HG03575 (cell line): ENCODE data around the gene ARID1B.
A peak's percentile ranks its signal among the peaks of the same experiment; 100 is the strongest.

Experiments
- ATAC-seq: cut with Tn5 transposase; IDR thresholded peaks from one replicate; pipeline ENCODE4 v1.9.1; 2021; ENCODE audit not compliant: unreplicated experiment, insufficient number of reproducible peaks, low FRiP score; ENCODE audit errors: extremely low read depth

Gene ARID1B

DNA sequence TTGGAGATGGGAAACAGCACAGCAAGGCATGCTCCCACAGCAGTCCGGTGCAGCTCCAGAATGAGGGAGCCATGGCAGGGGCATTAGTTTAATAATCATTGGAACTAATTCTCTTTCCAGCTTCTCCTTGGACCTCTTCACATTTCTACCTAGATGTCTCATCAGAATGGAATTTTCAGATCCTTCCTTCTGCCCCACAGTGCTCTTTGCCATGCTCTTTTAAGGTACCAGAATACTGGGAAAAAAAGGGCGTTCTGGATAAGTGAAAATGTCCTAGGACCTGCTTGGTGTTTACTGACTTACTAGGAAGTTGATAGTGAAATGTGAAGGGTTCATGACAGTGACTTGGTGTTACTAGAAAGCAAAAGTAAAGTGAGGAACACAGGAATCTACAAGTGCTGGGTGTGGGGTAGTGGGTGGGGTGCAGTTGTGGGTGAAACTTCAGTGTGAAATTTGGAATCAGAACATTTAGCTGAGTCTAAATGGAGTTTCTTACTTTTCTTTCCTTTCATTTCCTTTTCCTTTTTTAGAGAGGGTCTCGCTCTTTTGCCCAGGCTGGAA, 207.1 kb downstream of the ARID1B start:
- ATAC-seq: no peak

DNA sequence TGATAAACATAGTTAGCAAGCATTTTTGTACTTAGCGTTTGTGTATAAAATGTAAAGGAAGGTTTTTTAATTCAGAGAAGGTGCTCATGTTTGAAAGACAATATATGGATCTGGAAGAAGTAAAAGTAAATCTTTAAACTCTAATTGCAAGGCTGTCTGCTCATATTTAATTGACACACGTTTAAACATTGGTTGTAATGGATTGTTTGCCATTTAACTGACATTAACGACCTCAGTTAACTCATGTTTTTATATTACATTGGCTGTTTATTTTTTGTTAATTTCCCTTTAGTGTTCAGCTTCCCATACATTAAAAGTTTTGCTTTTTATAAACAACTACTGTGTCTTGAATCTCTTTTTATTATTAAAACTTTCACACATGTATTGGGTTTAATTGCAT, 208.1 kb downstream of the ARID1B start:
- ATAC-seq: no peak

DNA sequence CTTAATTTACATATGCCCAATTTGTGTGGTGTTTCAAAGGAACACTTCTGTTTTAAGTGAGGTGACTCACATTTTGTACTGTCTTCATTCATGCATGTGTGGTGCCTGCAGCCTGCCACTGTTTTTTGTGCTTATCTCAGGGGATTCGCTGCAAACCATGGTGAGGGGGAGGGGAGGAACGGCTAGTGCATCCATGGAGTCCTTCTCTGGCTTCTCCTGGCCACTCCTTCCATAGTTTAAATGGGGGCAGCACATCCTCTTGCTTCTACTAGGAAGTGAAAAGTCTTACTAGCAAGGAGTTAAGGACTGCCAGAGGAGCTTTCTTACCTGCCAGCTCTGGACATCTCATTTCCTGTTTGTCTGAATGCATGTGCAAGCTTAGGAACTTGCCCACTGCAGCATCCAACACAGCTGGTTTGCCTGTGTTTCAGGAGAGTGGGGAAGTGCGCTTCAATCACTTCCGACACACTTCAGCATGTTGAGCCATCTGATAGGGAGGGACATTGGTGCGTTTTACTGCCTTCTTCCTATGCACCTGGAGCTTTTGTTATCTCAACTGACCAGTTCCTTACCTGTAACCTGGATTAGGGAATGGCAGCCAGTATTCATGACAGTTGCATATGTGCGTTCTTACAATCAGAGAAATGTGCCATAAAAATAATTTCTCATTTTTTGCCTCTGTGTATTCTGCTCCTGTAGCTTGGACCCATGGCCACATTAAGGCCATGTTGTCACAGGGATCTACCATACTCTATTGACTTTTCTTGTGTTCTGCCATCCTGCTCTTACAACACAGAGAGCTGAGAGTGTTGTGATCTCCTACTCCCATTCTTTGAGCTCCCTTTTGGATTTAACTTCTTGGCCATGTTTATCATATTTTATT, 211.3 kb downstream of the ARID1B start:
- peak; percentile 55 for ATAC-seq

DNA sequence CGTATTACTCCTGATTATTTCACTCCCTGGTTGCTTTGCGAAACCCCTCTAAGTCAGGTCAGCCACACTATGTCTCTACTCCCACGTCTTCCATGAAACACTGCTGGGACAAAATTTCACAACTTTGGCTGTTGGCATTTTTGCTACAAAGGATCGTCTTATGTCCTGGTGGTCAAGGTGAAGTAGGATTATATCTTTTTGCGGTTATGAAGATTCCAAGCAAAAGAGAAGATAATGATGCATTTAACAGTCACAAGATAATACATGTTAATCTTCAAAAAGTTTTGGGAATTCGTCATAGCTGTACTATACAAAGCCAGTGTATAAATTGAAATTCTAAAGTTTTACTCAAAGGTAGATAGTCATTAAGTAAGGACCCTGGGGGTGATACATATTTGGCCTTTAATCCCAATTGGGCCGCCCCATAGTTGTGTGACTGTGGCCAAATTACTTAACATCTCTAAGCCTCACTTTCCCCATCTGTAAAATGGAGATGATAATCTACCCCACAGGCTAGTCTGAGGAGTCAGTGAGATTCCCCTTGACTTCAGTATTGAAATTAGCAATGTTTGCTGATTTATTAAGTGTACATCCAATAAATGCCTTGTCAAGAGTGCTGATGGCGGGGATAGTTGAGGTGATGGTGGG, 212.1 kb downstream of the ARID1B start:
- no peak for ATAC-seq

DNA sequence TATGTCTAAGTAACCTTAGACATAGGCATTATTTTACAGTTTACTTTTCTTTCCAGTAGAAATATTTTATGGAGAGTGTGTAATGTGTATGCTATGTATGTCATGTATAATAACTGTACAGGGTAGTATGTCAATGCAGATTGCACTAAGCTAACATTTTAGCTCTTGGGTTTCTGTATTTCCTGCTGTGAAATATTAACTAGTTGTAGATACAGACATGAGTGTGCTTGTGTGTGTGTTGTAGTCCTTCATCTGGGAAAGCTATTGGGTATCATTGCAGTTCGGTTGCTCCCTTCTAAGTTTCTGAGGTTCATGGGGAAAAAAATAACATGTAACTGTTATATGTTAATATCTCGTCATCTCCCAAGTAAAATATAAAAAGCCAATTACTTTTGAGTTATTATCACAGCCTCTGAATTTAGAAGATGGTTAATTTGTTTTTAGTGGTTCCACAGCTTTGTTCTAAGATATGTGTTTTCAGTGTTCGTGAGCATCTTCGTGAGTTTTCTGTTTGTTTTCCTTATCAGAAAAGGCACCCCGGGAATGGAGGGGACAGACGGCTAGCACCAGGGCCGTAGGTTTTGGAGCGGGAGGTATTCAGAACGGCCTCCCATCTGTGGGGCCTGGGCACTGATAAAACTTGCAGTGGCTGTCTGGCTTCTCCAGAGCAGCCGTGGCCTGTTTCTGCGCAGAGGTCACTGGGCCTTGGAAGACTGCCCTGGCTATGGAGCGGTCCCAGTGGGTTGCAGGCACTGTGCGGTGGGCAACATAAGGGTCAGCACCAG, 215.0 kb downstream of the ARID1B start:
- ATAC-seq: no peak

DNA sequence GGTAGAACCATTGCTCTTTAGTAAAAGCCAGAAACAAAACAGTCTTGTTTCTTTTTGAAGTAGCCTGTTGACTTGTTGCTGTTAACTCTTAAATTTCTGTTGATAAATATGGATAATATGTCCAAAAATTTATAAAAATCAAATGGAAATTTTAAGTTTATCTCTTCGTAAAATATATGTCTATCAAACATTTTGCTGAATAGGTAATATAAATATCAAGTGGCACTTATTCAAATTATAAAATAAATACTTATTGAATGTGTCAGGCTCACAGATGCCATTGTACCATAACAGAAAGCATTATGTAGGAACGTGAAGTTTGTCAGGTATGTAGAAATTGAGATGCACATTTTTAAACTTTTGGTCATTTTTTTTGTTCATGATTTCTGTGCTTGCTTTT, 216.5 kb downstream of the ARID1B start:
- no peak for ATAC-seq

DNA sequence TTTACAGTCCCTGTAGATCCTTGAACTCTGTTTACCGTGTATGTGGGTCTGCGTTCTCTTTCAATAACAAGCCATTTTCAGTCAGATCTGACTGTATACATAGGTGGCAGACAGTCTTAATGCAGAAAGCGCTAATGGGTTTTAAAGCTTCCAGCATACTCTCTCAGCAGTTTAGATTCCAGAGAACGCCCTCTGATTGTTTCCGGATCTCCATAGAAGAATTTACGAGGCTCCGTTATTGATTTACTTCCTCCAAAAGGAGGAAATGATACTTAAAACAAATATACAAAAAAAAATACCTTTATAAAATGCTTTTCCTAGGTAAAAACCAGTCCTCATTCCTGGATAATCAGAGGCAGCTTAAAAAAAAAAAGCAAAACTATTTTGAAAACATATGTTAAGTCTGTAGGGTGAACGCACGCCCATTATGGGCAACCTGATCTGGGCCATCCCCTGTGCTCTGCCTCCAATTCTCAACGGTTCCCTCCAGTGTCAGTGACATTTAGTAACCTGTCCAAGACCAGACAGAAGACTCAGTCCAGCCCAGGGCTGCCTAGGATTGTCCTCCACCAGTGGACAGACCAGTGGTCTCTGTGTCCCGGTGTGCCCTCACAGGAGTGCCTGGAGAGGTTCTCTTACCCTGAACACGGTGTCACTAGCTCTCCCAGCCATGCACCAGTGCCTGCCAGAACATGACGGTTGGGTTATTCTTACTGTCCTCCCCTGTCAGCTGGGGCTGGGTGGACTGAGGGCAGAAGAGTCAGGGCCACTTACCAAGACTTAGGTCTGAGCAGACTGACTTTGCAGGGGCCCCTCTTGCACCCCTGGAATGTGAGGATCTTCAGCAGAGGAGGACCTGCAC, 217.3 kb downstream of the ARID1B start:
- ATAC-seq: no peak

DNA sequence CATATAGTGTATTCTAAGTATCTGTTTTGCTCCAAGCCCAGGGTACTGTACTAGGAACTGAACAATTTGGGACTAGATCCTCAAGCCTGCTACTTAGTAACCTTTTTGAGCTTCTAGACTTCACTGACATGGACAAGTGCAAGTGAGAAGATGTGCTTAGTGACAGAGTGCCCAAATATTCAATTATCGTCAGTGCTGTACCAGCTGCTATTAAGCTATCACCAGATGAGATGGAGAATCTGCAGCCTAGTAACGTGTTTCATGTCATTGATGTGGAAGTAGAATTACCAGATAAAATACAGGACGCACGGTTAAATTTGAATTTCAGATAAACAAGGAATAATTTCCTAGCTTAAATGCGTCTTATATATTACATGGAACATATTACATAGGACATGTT, 218.3 kb downstream of the ARID1B start:
- no peak for ATAC-seq

DNA sequence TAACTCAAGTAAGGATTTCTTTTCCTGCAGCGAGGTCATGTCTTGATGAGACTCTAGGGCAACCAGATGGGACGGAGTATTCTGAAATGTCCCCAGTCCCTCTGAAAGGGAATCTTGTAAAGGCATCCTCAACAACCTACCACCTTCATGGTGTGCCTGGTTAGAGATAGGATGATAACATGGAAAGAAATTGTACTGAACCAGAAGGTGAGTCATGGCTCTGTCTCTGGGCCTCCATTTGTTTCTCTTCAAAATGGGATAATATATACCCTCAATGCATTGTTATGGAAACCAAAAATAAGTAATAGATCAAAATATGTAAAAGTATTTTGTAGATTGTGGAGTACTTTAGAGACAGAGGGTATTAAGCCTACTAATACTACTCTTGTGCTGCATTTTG, 219.1 kb downstream of the ARID1B start:
- no peak for ATAC-seq

DNA sequence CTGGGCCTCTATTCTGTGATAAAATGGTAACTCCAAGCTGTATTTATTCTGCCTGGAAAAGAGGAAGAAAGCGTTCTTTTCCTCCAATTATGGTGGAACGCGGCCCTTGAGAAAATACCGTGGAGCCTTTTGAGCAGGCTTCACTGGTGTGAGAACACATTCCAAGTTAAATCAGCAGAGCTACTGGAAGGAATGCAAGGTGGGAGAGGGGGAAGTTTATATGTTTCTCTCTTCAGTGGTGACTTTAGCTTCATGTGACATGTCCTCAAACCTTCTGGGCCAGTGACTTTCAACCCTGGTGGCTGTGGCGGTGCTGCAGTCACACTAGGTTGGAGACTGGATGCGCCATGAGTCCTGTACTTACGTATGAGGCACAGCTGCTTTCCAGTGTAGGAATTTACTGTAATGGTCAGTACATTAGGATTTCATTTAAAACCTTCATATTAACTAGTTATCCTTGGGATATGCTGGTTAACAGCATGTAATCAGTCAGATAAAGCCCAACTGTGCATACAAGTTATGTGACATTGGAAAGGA, 221.7 kb downstream of the ARID1B start:
- no peak for ATAC-seq

DNA sequence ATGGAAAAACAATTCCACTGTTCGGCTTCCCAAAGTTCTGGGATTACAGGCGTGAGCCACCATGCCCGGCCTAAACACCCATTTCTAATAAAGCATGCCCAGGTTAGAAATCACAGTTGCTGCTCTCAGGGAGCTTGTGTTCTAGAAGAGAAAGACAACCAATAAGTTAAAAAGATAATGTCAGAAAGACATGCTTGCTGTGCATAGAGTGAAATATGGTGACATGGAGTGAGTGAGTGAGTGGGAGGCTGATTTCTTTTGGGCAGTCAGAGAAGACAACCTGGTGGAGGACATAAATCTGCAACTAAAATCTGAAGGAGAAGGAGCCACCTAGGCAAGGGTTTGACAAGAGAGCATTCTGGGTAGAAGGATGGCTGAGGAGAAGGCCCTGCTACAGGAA, 222.6 kb downstream of the ARID1B start:
- no peak for ATAC-seq

DNA sequence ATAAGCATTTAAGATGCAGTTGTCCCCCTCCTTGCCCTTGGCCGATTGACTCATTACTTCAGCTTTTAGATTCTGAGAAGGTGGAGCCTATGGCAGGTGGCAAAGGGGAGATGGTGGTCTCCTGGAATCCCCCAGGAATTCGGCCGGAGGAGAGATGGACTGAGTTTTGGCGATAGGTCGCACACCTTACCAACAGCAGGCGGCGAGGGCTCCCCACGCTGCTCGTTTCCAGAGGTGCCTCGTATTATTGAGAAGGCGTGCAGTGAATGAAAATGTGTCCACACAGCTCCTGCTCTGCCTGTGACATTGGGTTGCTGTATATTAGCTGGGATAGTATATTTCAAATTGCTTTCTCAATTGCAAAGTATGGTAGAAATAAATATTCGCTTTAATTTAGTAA, 224.5 kb downstream of the ARID1B start:
- ATAC-seq: no peak

DNA sequence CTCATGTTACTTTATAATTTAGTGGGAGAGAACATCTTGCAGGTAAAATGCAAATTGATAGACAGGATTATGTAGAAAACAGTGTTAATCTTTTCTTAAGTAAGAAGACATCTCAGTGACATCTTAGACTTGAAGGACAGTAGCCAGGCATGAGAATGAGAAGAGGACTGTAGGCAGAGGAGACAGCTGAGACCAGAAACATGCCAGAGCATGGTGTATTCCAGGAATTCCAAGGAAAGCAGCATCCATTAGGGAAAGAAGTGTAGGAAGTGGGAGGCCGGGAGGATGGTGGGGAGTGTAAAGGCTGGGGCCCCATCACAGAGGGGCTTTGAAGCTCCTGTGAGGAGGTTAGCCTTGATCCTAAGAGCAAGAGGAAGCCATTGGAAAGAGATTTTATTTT, 225.6 kb downstream of the ARID1B start:
- ATAC-seq: no peak

DNA sequence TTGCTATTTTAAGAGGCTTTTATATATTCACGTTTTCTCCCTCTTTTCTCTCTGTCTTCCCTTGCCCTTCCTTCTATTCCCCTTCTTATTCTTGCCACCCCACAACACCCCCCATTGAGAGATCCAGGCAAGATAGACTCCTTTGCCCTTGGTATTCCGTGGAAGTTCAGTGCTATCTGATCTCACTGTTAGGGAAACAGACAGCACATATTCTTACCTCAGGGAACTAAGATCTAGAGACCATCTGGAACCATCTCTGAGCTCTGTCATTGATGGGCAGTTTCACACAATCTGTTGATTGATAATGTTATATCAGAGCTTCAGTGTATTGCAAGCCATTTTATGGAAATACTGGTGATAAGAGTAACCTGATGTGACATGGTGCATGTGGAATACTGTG, 228.8 kb downstream of the ARID1B start:
- no peak for ATAC-seq

DNA sequence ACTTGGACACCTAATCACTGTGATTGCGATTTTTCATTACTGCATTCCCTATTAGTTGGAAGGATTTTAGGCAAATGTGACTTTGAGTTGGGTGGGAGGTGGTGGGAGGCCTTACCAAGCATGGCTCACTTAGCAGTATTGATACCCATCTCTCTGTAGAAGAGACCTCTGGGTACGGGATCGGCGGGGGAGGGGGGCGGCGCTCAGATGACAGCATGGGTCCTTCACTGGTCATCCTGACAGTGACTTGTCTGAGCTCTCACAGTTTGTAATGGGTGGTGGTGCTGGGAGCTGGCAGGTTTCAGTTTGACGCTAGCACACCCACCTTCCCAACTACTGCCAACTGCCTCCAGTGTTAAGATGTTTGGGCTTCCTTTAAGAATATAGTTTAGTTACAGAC, 231.4 kb downstream of the ARID1B start:
- no peak for ATAC-seq

DNA sequence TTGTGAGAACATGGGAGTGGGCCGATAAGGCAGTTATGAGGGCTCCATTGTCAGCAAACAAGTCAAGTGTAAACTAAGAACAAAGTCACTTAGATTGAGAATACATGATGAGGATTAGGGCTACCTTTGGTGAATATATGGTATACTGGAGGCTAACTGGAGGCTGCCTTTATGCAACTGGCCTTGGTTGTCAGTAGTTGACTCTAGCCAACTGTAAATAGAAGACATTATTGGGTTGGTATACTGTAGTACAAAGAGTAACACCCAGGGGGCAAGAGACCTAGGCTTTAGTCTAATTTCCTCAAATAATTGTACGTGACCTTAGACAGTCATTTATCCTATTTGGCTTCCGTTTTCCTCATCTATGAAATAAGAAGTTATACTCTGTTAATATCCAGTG, 235.2 kb downstream of the ARID1B start:
- ATAC-seq: no peak

DNA sequence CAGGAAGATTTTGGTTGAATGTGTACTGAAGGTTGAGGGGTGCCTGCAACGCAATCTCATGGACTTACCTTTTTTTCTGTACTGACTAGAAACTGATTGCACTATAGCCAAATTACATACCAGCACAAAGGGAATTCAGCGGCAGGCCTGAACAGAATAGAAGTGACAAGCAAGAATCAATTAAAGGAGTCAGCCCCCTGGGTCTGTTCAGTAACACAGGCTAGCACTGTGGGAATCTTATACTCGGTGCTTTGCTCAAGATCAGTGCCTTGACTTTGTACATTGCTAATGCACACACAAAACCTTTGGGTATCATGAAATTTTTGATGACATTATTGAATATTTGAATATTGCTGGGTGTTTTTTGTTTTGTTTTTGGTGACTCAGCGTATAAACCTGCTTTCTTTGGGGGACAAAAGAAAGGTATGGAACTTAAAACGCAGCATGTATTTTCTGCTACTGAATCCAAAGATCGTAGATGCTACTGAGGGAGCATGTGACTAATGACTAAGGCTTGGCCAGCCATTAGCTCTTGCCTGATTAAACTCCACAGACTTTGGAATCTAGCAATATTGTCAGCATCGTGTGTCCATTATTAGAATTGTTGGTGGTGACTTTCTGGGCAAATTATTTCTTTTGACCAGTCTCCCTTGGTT, 236.6 kb downstream of the ARID1B start:
- no peak for ATAC-seq

DNA sequence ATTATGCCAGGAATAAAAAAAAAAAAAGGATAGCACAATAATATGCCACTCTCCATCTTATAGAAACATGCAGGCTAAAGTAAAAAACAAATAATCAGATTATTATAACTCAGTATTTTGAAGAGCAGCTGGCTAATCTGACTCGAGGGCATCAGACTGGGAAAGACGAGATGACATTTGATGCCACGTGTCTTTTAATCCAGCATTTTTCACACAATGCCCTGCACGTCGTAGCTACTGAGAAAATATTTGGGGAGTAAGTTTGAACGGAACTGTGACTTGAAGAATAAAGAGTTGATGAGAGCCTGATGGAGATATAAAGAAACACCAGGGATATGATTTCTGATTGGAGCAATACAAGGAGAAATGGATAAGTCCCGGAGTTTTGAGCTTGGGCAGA, 237.7 kb downstream of the ARID1B start:
- ATAC-seq: no peak
